WI38 (cell line): ENCODE data around the gene MACC1.

Experiments
- H3K4me3 ChIP-seq: 2 replicates; pipeline ENCODE4 v1.5.1; 2011; ENCODE audit warnings: low read depth, mild to moderate bottlenecking, control low read depth, low read length
- TF ChIP-seq, protein P1 (sequence below): IDR thresholded peaks from 2 replicates; pipeline ENCODE4 v1.5.1; 2012; ENCODE audit warnings: low read depth, mild to moderate bottlenecking, control low read depth, low read length

Gene MACC1

DNA sequence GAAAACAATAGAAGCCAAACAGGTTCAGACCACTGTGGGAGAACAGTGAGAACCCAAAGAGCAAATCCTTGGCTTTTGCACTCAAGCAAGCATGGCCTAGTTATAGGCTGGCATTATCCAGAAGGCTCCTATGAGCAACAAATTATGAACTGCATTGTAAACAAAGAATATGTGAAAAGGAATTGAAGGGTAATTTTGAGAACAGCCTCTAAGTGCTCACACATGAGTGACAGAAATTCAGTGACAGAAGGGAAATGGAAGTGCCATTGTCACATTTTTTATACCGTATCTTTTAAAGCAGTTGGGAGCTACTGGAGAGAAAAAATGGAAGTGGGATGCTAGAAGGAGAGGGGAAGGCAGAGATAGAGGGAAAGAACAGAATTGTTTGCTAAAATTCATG is 114.2 kb downstream of the MACC1 start:
- H3K4me3 ChIP-seq = no peak overlapping the region
- TF ChIP-seq, protein P1, sequence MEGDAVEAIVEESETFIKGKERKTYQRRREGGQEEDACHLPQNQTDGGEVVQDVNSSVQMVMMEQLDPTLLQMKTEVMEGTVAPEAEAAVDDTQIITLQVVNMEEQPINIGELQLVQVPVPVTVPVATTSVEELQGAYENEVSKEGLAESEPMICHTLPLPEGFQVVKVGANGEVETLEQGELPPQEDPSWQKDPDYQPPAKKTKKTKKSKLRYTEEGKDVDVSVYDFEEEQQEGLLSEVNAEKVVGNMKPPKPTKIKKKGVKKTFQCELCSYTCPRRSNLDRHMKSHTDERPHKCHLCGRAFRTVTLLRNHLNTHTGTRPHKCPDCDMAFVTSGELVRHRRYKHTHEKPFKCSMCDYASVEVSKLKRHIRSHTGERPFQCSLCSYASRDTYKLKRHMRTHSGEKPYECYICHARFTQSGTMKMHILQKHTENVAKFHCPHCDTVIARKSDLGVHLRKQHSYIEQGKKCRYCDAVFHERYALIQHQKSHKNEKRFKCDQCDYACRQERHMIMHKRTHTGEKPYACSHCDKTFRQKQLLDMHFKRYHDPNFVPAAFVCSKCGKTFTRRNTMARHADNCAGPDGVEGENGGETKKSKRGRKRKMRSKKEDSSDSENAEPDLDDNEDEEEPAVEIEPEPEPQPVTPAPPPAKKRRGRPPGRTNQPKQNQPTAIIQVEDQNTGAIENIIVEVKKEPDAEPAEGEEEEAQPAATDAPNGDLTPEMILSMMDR = no peak

DNA sequence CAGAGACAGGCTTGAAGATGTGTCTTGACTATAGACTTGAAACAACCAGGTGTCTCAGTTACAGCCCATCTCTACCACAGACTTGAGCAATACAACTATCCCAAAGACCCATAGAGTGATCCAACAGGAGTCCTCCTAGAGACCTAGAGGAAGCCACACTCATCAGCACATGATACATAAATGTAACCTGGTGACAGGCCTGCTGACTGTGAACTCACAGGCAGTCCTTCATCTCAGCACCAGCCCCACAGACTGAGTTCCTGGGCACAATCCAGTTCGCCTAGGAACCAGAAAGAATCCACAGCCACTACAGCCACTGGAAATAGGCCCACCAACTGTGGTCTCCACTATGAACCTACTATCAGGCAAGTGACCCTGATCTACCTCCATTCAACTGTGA is 121.3 kb downstream of the MACC1 start:
- H3K4me3 ChIP-seq = no peak overlapping the region
- TF ChIP-seq, protein P1 = no peak

DNA sequence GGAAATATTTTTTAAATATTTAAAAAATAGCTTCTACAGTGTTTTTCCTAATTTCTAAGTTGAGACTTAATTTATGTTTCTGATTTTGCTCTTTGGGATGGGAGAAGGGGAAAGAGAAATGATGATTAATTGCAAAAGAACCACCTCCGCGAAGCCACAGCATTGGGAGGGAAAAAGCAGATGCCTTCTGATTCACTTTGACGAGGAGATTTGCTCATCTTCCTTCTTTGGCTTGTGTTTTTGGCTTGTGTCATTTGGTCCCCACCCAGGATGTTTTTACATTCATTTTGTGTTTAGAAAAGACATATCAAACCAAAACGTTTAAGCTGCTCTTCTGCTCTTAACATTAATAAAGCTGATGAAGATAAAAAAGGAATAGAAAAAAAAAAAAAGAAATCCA is 121.7 kb downstream of the MACC1 start:
- no peak overlapping the region for H3K4me3 ChIP-seq
- TF ChIP-seq, protein P1 = no peak

- no peak overlapping the region for H3K4me3 ChIP-seq
- TF ChIP-seq, protein P1 = no peak
These were observed 127.8 kb downstream of the MACC1 start for GRCh38 chr7:20089431-20089830.

GRCh38 chr7:20085086-20085485 is 132.1 kb downstream of the MACC1 start:
- H3K4me3 ChIP-seq = no peak overlapping the region
- TF ChIP-seq, protein P1 = no peak
